Measurements from ENCODE around the gene SENP6.
"Not testable (repeated sequence)": the region's sequence is repeated elsewhere in the genome, so short reads cannot be mapped to it uniquely, and the experiment has no call there.

SENP6 gene

DNA sequence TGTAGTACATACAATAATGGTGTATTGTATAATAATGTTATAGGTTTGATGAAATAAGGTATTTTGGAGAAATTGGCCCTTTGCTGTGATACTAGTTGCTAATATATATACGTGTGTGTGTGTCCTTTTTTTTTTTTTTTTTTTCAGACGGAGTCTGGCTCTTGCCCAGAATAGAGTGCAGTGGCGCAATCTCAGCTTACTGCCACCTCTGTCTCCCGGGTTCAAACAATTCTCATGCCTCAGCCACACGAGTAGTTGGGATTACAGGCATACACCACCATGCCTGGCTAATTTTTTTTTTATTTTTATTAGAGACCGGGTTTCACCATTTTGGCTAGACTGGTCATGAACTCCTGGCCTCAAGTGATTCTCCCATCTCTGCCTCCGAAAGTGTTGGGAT lies 23.3 kb downstream of the SENP6 start:
- TF ChIP-seq, protein P1, sequence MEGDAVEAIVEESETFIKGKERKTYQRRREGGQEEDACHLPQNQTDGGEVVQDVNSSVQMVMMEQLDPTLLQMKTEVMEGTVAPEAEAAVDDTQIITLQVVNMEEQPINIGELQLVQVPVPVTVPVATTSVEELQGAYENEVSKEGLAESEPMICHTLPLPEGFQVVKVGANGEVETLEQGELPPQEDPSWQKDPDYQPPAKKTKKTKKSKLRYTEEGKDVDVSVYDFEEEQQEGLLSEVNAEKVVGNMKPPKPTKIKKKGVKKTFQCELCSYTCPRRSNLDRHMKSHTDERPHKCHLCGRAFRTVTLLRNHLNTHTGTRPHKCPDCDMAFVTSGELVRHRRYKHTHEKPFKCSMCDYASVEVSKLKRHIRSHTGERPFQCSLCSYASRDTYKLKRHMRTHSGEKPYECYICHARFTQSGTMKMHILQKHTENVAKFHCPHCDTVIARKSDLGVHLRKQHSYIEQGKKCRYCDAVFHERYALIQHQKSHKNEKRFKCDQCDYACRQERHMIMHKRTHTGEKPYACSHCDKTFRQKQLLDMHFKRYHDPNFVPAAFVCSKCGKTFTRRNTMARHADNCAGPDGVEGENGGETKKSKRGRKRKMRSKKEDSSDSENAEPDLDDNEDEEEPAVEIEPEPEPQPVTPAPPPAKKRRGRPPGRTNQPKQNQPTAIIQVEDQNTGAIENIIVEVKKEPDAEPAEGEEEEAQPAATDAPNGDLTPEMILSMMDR (IDR thresholded peaks at IDR 0.05; ENCODE audit: insufficient read depth, low read depth, low read length, missing control alignments), result no peak
- no peak overlapping the region for H3K4me3 ChIP-seq (ENCODE audit: low read length)

DNA sequence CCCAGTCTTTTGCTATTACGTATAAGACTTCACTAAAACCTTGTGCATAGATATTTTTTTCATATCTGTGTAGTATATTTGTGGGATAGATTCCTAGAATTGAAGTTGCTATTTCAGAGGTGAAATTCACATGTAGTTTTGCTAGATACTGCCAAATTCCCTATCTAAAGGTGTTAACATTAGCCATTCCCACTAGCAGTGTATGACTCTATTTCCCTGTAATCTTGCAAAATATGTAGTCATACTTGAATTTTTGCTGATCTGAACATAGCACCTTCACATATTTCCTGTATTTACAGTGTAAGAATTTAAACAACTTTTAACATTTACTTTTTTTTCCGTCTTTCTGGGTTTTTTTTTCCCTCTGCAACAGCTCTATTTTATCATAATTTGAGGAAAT lies 24.9 kb downstream of the SENP6 start:
- H3K4me3 ChIP-seq (ENCODE audit: low read length), result no peak overlapping the region
- DNase-seq (ENCODE audit: low read depth), result no peak
- TF ChIP-seq, protein P1 (IDR thresholded peaks at IDR 0.05; ENCODE audit: insufficient read depth, low read depth, low read length, missing control alignments), result no peak

More for the DNA sequence above, 23.3 kb downstream of the SENP6 start:
- no peak for DNase-seq (ENCODE audit: low read depth)

DNA sequence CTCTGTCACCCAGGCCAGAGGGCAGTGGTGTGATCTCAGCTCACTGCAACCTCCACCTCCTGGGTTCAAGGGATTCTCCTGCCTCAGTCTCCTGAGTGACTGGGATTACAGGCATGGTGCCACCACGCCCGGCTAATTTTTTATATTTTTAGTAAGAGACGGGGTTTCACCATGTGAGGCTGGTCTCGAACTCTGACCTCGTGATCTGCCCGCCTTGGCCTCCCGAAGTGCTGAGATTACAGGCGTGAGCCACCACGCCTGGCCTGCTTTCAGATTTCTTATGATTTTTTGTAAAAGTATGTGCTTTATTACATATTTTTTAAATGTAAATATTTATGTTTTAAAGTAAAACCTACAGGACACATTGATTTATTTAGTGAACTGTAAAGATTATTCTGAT lies 26.0 kb downstream of the SENP6 start:
- not testable (repeated sequence) for DNase-seq (ENCODE audit: low read depth); H3K4me3 ChIP-seq (ENCODE audit: low read length)

DNA sequence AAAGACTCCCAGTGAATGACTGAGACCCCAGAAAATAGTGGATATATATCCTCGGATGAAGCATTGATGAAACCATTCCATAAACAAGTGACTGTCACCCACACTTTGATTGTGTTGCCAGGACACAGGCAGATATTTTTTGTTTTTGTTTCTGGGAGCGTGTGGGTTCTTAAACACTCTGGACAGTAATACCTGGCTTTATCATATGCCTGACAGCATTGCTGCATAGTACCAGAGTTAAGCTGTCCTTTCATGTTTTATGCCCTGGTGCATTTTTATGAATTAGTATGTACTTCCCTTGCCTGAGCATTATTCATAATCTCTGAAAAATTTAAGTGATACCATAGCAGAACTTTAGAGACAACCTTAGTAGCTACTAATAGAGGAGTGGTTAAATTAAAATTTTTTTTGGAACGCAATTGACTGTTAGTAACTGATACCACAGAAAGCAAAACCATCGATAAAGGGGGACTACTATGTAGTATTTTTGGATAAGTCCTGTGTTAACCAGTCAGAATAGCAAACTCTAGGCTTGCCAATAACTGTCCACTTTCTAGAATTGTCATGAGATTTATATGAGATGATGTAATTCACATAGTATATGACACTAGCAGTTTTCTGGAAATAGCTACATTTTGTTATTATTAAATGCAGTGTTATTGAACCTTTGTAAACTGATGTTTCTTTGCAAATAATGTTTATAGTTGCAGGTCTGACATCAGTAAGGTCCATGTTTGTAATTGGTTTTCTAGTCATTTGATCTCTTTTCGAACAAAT lies 30.4 kb downstream of the SENP6 start:
- no peak overlapping the region for H3K4me3 ChIP-seq (ENCODE audit: low read length)
- no peak for DNase-seq (ENCODE audit: low read depth)
- TF ChIP-seq, protein P1 (IDR thresholded peaks at IDR 0.05; ENCODE audit: insufficient read depth, low read depth, low read length, missing control alignments), result no peak

DNA sequence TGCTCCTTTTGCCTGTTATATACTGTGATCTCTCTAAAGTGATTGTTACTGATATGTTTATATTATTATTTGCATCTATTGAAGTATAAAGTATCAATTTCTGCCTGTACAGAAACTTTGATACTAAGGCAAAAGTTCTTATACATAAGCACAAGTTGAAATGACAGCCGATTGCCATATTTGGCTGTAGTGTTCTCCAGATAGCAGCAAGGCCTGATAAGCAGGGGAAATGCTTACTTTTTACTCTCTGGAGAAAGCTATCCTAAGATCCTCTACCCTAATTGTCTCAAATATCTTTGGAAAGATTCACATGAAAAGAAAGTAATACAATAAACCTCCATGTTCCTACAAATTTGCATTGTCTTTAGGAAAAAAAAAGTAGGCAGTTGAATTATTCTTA lies 31.4 kb downstream of the SENP6 start:
- H3K4me3 ChIP-seq (ENCODE audit: low read length), result no peak overlapping the region
- TF ChIP-seq, protein P1 (IDR thresholded peaks at IDR 0.05; ENCODE audit: insufficient read depth, low read depth, low read length, missing control alignments), result no peak
- no peak for DNase-seq (ENCODE audit: low read depth)

DNA sequence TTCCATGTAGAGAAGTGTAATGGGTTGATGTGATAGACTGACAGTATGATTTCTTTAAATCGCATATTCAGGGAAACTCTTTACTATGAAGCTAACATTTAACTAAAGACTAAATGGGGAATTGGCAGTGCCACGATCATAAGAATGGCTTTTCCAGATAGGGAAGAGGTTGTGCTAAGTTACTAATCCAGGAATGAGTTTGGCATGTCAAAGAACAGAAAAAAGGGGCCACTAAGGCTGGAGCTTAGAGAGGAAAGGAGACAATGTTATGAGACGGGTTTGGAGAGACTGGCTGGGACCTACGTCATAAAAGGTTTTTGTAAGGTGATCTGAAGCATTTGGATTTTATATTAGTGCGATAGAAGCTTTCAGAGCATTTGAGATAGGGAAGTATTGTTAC lies 40.6 kb downstream of the SENP6 start:
- TF ChIP-seq, protein P1 (IDR thresholded peaks at IDR 0.05; ENCODE audit: insufficient read depth, low read depth, low read length, missing control alignments), result no peak
- no peak overlapping the region for H3K4me3 ChIP-seq (ENCODE audit: low read length)
- no peak for DNase-seq (ENCODE audit: low read depth)

DNA sequence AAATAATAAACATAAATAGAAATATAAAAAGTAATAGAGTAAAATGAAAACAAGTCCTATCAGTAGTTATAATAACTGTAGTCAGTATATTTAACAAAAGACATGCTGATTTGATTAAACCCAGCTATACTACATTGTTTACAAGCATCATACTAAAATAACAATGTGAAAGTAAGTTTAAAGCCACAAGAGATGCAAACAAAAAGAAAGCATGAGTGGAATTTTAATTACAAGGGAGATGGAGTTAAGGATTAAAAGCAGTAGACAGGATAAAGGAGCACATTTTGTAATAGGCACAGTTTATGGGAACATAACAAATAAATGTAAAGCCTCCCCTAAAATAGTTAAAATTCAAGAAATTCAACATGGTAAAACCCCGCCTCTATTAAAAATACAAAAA lies 41.5 kb downstream of the SENP6 start:
- no peak for DNase-seq (ENCODE audit: low read depth)
- TF ChIP-seq, protein P1 (IDR thresholded peaks at IDR 0.05; ENCODE audit: insufficient read depth, low read depth, low read length, missing control alignments), result no peak
- no peak overlapping the region for H3K4me3 ChIP-seq (ENCODE audit: low read length)

Data from epithelial cell of esophagus (primary cell).